H1 (cell line): Measurements from ENCODE around the gene RAI2.

Source experiments
- BRCA1 ChIP-seq: IDR thresholded peaks from 2 replicates; pipeline ENCODE4 v1.6.1; 2012; ENCODE audit warnings: low read depth, low read length, improper control_type of control experiment
- CEBPB ChIP-seq: IDR thresholded peaks from 2 replicates; pipeline ENCODE4 v1.6.1; 2012; ENCODE audit warnings: low read depth, low read length
- EP300 ChIP-seq, 2 experiments: IDR thresholded peaks; 1 replicate in 1 of 2; 2 replicates in 1 of 2; pipeline ENCODE4 v1.6.1; 2011 to 2012; ENCODE audit warnings: low read depth in 2 of 2, low read length in 2 of 2, mild to moderate bottlenecking in 2 of 2, borderline replicate concordance in 1 of 2, inconsistent platforms in 1 of 2, moderate library complexity in 1 of 2
- KDM4A ChIP-seq: IDR thresholded peaks from one replicate; pipeline ENCODE4 v1.7.1; 2012; ENCODE audit warnings: low read depth, mild to moderate bottlenecking, moderate library complexity, low read length, inconsistent platforms; ENCODE audit not compliant: severe bottlenecking
- POLR2A ChIP-seq, 2 experiments: IDR thresholded peaks; 1 replicate in 1 of 2; 2 replicates in 1 of 2; pipeline ENCODE4 v1.6.1; 2011; ENCODE audit warnings: low read depth in 2 of 2, low read length in 2 of 2, mild to moderate bottlenecking in 2 of 2; ENCODE audit errors: control extremely low read depth in 1 of 2
- POLR2AphosphoS5 ChIP-seq: IDR thresholded peaks from 2 replicates; pipeline ENCODE4 v1.6.1; 2011; ENCODE audit warnings: low read depth, low read length
- RFX5 ChIP-seq: IDR thresholded peaks from 2 replicates; pipeline ENCODE4 v1.6.1; 2011; ENCODE audit warnings: low read depth, low read length, improper control_type of control experiment, borderline replicate concordance
- SIN3A ChIP-seq, 2 experiments: IDR thresholded peaks in 1 of 2; conservative IDR thresholded peaks in 1 of 2; 2 replicates each; pipeline ENCODE4 v1.6.1; 2011 to 2012; ENCODE audit warnings: low read length in 2 of 2, improper control_type of control experiment in 1 of 2, low read depth in 1 of 2, mild to moderate bottlenecking in 1 of 2
- TAF1 ChIP-seq: IDR thresholded peaks from 2 replicates; pipeline ENCODE4 v1.6.1; 2011; ENCODE audit warnings: mild to moderate bottlenecking, low read depth, low read length
- YY1 ChIP-seq: IDR thresholded peaks from 2 replicates; pipeline ENCODE4 v1.6.1; 2011; ENCODE audit warnings: low read depth, mild to moderate bottlenecking, low read length
- ZNF274 ChIP-seq: IDR thresholded peaks from 2 replicates; pipeline ENCODE4 v1.7.0; 2012; ENCODE audit warnings: low read length, borderline replicate concordance; ENCODE audit errors: extremely low read depth
- TF ChIP-seq, protein P1 (sequence below), 3 experiments: IDR thresholded peaks; 1 replicate in 2 of 3; 2 replicates in 1 of 3; pipeline versions ENCODE4 v1.5.1 to v1.6.1; 2011; ENCODE audit warnings: low read length in 3 of 3, mild to moderate bottlenecking in 3 of 3, inconsistent platforms in 2 of 3, low read depth in 1 of 3, moderate library complexity in 1 of 3; ENCODE audit not compliant: insufficient read depth in 1 of 3; ENCODE audit errors: control extremely low read depth in 1 of 3
- TF ChIP-seq, protein P2 (sequence below): IDR thresholded peaks from 2 replicates; pipeline ENCODE4 v1.6.1; 2011; ENCODE audit warnings: low read length, improper control_type of control experiment

DNA sequence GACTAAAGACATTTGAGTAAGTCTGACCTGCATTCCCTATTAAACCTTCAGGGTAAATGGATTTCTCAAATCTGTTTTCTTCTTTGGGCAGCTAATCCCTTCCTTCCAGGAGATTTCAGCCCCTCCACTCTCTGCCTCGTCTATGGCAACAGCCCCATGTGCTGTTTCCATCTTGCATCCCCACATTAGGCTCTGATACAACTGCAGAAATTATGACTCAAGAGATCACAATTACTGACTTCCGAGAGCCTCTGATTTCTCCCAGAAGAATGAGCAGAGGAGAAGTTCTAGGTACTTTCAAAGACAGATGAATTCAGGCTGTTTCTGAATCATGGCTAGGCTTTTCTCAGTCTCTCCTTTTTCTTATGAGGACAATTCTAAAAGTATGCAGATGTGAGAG lies 38.7 kb downstream of the RAI2 start:
- TF ChIP-seq, protein P1, sequence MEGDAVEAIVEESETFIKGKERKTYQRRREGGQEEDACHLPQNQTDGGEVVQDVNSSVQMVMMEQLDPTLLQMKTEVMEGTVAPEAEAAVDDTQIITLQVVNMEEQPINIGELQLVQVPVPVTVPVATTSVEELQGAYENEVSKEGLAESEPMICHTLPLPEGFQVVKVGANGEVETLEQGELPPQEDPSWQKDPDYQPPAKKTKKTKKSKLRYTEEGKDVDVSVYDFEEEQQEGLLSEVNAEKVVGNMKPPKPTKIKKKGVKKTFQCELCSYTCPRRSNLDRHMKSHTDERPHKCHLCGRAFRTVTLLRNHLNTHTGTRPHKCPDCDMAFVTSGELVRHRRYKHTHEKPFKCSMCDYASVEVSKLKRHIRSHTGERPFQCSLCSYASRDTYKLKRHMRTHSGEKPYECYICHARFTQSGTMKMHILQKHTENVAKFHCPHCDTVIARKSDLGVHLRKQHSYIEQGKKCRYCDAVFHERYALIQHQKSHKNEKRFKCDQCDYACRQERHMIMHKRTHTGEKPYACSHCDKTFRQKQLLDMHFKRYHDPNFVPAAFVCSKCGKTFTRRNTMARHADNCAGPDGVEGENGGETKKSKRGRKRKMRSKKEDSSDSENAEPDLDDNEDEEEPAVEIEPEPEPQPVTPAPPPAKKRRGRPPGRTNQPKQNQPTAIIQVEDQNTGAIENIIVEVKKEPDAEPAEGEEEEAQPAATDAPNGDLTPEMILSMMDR (IDR thresholded peaks at IDR 0.05; ENCODE audit: control extremely low read depth in 1 of 3, insufficient read depth in 1 of 3, low read depth in 1 of 3, low read length in 3 of 3): no peak
- TF ChIP-seq TAF1: no peak
- TF ChIP-seq EP300 (IDR thresholded peaks at IDR 0.05; ENCODE audit: borderline replicate concordance in 1 of 2, low read depth in 2 of 2, low read length in 2 of 2): no peak
- TF ChIP-seq YY1: no peak
- TF ChIP-seq POLR2A (IDR thresholded peaks at IDR 0.05; ENCODE audit: control extremely low read depth in 1 of 2, low read depth in 2 of 2, low read length in 2 of 2): no peak
- TF ChIP-seq BRCA1: no peak
- no peak for TF ChIP-seq SIN3A (conservative IDR thresholded peaks at IDR 0.05 in 1 of 2, IDR thresholded peaks at IDR 0.05 in 1 of 2; ENCODE audit: low read depth in 1 of 2, low read length in 2 of 2)
- no peak for TF ChIP-seq CEBPB
- no peak for TF ChIP-seq ZNF274
- no peak for TF ChIP-seq KDM4A
- TF ChIP-seq, protein P2, sequence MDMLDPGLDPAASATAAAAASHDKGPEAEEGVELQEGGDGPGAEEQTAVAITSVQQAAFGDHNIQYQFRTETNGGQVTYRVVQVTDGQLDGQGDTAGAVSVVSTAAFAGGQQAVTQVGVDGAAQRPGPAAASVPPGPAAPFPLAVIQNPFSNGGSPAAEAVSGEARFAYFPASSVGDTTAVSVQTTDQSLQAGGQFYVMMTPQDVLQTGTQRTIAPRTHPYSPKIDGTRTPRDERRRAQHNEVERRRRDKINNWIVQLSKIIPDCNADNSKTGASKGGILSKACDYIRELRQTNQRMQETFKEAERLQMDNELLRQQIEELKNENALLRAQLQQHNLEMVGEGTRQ: no peak
- no peak for TF ChIP-seq RFX5
- no peak for TF ChIP-seq POLR2AphosphoS5
